OCI-LY3 (cell line): ENCODE results near the gene SYPL2.

Source experiments
- EZH2phosphoT487 ChIP-seq: fragments of 200-600 bp; shearing (Covaris generic); IDR thresholded peaks from 2 replicates; pipeline ENCODE4 v1.6.1; 2018; ENCODE audit warnings: antibody characterized with exemption, mixed run types, low read depth
- TF ChIP-seq, protein P1 (sequence below): fragments of 200-600, 300-600 bp; sonication (generic); IDR thresholded peaks from 2 replicates; pipeline ENCODE4 v1.5.1; 2014; ENCODE audit warnings: antibody characterized with exemption, low read length, low read depth

DNA sequence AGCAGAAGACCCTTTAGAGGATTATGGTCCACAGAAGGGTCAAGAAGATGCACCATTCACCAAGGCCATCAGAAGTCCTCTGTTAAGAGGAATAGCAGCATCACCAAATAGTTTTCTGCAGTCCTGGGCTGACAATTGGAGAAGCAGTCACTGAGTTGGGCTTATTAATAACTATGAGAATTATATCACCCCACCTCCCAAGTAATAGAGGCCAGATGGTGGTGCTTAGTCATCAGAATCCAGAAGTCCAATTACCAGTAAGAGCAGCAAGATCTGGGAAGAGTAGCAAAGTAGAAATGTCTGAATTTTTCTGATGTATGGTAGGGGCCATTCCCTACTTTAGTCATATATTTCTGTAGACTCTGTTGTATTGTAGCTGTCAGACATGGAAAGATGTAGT is 34.0 kb upstream of the SYPL2 start:
- TF ChIP-seq, protein P1, sequence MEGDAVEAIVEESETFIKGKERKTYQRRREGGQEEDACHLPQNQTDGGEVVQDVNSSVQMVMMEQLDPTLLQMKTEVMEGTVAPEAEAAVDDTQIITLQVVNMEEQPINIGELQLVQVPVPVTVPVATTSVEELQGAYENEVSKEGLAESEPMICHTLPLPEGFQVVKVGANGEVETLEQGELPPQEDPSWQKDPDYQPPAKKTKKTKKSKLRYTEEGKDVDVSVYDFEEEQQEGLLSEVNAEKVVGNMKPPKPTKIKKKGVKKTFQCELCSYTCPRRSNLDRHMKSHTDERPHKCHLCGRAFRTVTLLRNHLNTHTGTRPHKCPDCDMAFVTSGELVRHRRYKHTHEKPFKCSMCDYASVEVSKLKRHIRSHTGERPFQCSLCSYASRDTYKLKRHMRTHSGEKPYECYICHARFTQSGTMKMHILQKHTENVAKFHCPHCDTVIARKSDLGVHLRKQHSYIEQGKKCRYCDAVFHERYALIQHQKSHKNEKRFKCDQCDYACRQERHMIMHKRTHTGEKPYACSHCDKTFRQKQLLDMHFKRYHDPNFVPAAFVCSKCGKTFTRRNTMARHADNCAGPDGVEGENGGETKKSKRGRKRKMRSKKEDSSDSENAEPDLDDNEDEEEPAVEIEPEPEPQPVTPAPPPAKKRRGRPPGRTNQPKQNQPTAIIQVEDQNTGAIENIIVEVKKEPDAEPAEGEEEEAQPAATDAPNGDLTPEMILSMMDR = no peak
- TF ChIP-seq EZH2phosphoT487 = no peak
